Astrocyte of the cerebellum (primary cell): ENCODE data around the gene RPS2.
"Not testable (repeated sequence)": the region's sequence is repeated elsewhere in the genome, so short reads cannot be mapped to it uniquely, and the experiment has no call there.

Experiments
- DNase-seq: peaks from one replicate; pipeline ENCODE4 v3.0.0-alpha.2; 2011; ENCODE audit warnings: low read depth
- H3K4me3 ChIP-seq: 2 replicates; pipeline ENCODE4 v1.5.1; 2011; ENCODE audit warnings: mild to moderate bottlenecking, low read depth, low read length, moderate library complexity
- CTCF ChIP-seq: IDR thresholded peaks from 2 replicates; pipeline ENCODE4 v1.5.1; 2012; ENCODE audit warnings: low read length, low read depth, moderate library complexity, mild to moderate bottlenecking; ENCODE audit errors: missing control alignments
- in situ Hi-C: cut with HindIII; loops from 2 replicates; pipeline ENCODE4 v1.10.0; 2017; ENCODE audit warnings: low sequenced_read_pairs

Gene RPS2

GRCh38 chr16:1920727-1921171, 43.9 kb downstream of the RPS2 start:
- DNase-seq = no peak
- in situ Hi-C loops = no loop called here
- TF ChIP-seq CTCF = no peak

GRCh38 chr16:1920122-1920521, 44.5 kb downstream of the RPS2 start:
- DNase-seq, H3K4me3 ChIP-seq, in situ Hi-C loops: not testable (repeated sequence)

More at GRCh38 chr16:1920727-1921171, 43.9 kb downstream of the RPS2 start:
- no peak overlapping the region for H3K4me3 ChIP-seq

GRCh38 chr16:1919327-1919998, 45.2 kb downstream of the RPS2 start:
- in situ Hi-C loops = no loop called here
- H3K4me3 ChIP-seq = no peak overlapping the region
- no peak for TF ChIP-seq CTCF
- no peak for DNase-seq

GRCh38 chr16:1918351-1919326, 46.0 kb downstream of the RPS2 start, which contains the start of gene HS3ST6:
Gene HS3ST6, minus strand, starts transcription at chr16:1918415. Its CDS starts 92 bp downstream, at chr16:1918323.
- in situ Hi-C loops = no loop called here
- no peak for DNase-seq
- TF ChIP-seq CTCF = no peak
- H3K4me3 ChIP-seq = no peak within 1 kb of the TSS

- H3K4me3 ChIP-seq = no peak overlapping the region
- in situ Hi-C loops = no loop called here
- TF ChIP-seq CTCF = no peak
- DNase-seq = no peak
Measured at GRCh38 chr16:1917665-1918350, 46.8 kb downstream of the RPS2 start.

- TF ChIP-seq CTCF = no peak
- DNase-seq = no peak
- H3K4me3 ChIP-seq = no peak overlapping the region
- in situ Hi-C loops = no loop called here
Measured at GRCh38 chr16:1917056-1917664, 47.5 kb downstream of the RPS2 start.
